ENCODE results near the gene TIGD3. TPM values are rescaled to one million over a fixed set of nuclear protein-coding genes. Genes with fewer than 3 reads are reported as not detected.

The TIGD3 gene
- polyA plus RNA-seq, 3 donors = 0.62 to 0.69 (median 0.64) TPM

GRCh38 chr11:65362320-65362931 is 7.9 kb downstream of the TIGD3 start:
- no peak for DNase-seq (ENCODE audit: low read depth in 3 of 3, low spot score in 2 of 3)

GRCh38 chr11:65362966-65363365 is 8.4 kb downstream of the TIGD3 start:
- DNase-seq (ENCODE audit: low read depth in 3 of 3, low spot score in 2 of 3) = no peak

DNA sequence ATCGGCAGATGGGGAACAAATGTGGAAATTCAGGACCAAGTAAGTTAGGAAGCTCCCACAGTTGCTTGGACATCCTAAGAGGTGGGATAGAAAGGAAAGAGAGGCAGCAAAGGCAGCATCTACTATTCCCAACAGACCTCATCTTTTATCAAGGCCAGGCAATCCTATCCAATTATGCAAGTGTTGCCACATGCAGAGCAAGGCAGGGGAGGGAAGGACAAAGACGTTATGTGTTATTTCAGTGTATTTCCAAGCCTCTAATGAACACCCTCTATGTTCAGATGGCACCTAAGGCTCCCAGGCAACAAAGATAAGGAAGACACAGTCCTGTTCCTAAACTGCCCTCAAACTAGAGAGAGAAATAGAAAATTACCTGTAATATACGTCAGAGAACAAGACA is 9.2 kb downstream of the TIGD3 start:
- DNase-seq (ENCODE audit: low read depth in 3 of 3, low spot score in 2 of 3) = no peak

GRCh38 chr11:65366340-65366773 is 11.8 kb downstream of the TIGD3 start:
- DNase-seq (ENCODE audit: low read depth in 3 of 3, low spot score in 2 of 3) = no peak

- DNase-seq (ENCODE audit: low read depth in 3 of 3, low spot score in 2 of 3) = no peak
These were observed 16.1 kb downstream of the TIGD3 start for GRCh38 chr11:65370659-65371049.

DNA sequence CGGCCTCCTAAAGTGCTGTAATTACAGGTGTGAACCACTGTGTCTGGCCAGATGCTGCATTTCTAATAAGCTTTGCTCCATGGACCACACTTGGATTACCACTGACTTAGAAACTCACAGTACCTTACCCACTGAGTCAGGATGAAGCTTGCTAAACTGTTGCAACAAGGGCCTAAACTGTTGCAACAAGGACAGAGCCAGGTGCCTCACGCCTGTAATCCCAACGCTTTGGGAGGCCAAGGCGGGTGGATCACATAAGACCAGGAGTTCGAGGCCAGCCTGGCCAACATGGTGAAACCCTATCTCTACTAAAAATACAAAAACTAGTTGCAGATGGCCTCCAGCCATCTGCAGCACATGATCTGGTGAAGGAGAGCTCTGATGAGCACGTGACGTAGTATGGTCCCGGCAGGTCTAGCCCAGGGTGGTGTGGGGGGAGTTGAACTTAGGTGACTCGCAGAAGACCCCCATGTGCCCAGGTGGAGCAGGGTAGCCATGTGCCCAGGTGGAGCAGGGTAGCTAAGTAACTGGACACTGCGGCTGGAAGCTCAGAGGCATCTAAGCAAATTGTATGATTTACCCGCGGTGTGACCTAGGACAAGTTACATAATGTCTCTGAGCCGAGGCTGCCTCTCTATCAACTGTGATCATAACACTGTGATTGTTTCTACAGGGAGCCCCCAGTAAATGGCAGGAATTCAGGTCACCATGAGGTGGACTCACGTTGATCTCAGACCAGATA is 19.5 kb downstream of the TIGD3 start:
- DNase-seq (ENCODE audit: low read depth in 3 of 3, low spot score in 2 of 3) = no peak

DNA sequence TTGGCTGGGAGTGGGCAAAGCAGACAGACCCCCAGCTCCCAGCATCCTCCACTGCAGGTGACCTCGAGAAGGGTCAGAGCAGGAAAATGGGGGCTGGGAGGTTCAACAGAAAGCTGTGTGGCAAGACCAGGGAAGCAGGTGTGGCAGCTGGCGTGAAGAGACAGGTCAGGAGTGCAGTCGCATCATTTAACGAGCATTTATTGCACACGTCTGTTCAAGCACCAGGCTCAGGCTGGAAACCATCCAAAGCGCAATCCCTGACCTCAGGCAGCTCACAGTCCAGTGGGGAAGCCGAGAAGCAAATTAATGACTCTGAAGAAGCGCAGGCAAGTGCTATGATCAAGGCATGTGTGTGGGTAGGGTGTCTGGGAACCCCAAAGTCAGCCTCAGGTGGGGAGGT is 20.5 kb downstream of the TIGD3 start:
- DNase-seq (ENCODE audit: low read depth in 3 of 3, low spot score in 2 of 3) = no peak

DNA sequence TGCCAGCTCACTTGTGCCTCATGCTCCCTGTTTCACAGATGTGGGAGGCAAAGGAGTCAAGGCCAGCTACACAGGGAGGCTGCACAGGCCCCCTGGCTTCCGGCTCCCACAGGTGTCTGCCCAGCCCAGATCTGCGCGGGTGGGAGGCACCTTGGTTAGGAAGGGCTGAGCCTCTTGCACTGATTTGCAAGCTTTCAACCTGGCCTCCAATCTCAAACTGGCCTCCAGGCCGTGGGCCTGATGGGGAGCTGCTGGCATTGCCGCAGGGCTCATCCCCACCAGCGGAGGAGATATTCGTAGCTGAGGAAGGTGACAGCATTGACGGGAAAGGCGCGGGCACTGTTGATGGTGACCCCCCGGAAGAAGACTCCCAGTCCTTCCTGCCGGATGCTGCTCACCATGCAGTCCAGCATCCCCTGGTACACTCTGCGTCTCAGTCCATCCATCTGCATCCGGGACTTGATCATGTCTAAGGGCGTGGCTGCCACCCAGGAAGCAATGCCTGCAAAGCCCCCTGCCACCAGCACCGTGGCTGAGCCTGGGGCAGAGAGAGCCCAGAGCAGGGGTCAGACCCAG is 21.7 kb downstream of the TIGD3 start:
- no peak for DNase-seq (ENCODE audit: low read depth in 3 of 3, low spot score in 2 of 3)

DNA sequence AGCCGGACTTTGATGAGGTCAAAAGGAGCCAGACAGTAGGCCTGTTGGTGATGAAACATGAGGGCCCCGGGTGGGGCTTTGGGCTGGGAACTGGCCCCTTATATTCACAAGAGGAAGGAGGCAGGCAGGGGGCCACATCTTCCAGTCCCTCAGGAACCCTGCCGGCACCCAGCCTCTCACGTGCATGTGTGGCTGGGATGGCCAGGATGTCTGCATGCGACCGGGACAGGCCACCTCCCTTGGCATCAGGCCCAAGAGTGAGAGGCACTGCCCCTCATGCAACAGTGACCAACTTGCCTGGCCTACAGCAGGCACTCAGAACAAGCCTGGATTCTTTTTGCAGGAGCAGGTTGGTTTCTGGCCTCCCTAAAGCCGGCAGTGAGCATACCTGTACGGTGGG is 22.5 kb downstream of the TIGD3 start:
- no peak for DNase-seq (ENCODE audit: low read depth in 3 of 3, low spot score in 2 of 3)

- no peak for DNase-seq (ENCODE audit: low read depth in 3 of 3, low spot score in 2 of 3)
These were observed 23.2 kb downstream of the TIGD3 start for GRCh38 chr11:65377777-65378176.

- DNase-seq (ENCODE audit: low read depth in 3 of 3, low spot score in 2 of 3) = no peak
These were observed 23.8 kb downstream of the TIGD3 start for GRCh38 chr11:65378208-65378927.

GRCh38 chr11:65378928-65379638 is 24.5 kb downstream of the TIGD3 start:
- DNase-seq (ENCODE audit: low read depth in 3 of 3, low spot score in 2 of 3) = no peak

DNA sequence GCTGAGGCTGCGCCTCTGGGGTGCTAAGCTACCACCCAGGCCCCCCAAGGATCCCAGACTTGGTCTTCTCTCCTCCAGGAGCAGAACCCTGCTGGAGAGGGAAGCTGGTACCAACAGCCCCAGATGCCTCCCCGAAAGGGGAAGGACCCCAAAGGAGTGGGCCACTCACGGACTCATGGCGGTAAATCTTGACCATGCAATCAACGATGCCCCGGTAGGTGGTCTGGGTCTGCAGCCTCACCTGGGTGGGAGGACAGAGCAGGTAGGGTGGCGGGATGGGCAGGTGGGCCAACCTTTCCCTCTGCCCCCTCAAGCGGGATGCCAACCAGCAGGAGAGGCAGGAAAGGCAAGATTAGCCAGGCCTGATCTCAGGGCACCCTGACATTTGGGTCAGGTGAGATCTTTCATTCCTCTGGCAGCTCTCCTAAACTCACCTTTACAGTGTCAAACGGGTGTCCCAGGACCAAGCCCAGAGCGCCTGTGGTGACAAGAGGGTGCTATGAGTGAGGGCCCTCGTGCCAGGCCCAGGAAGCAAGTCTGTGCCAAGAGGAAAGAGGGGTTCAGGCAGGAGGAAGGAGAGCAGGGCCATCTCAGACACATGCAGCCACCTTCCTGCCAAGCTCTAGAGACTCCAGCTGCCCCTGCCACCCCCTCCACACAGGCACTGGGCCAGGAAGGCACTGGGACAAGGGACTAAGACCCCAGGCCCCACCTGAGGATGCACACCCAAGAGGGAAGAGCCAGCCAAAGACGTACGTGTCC is 25.3 kb downstream of the TIGD3 start:
- DNase-seq (ENCODE audit: low read depth in 3 of 3, low spot score in 2 of 3) = no peak

DNA sequence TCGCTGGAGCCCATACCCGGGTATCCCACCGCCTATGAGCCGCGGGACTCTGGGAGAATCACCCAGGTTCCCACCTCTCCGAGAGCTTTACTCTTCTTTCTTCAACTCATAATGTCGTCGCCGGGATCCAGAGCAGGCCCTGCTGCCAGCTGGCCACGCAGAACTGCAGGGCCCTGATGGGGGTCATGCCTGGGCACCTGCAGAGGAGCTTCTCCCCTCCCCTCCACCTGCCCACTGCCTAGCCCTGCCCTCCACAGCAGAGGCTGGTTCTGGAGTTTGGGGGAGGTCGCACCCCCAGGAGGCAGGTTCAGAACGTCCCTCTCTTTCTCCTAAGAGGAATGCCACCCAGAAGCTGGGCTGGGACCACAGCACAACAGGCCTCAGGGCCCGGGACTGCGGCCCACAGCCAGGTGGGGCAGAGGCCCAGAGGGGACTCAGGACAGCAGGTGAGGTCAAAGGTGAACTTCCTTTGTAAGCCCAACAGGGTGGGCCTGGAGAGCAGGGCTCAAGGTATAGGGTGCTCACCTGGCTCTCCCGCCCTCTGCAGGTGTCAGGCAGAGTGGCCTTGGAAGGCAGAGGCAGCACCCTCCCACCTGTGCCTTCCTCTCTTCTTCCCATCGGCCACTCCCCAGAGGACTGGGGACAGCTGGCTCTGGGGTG is 26.0 kb downstream of the TIGD3 start:
- no peak for DNase-seq (ENCODE audit: low read depth in 3 of 3, low spot score in 2 of 3)

- DNase-seq (ENCODE audit: low read depth in 3 of 3, low spot score in 2 of 3) = no peak
These were observed 27.1 kb downstream of the TIGD3 start for GRCh38 chr11:65381716-65382032.

DNA sequence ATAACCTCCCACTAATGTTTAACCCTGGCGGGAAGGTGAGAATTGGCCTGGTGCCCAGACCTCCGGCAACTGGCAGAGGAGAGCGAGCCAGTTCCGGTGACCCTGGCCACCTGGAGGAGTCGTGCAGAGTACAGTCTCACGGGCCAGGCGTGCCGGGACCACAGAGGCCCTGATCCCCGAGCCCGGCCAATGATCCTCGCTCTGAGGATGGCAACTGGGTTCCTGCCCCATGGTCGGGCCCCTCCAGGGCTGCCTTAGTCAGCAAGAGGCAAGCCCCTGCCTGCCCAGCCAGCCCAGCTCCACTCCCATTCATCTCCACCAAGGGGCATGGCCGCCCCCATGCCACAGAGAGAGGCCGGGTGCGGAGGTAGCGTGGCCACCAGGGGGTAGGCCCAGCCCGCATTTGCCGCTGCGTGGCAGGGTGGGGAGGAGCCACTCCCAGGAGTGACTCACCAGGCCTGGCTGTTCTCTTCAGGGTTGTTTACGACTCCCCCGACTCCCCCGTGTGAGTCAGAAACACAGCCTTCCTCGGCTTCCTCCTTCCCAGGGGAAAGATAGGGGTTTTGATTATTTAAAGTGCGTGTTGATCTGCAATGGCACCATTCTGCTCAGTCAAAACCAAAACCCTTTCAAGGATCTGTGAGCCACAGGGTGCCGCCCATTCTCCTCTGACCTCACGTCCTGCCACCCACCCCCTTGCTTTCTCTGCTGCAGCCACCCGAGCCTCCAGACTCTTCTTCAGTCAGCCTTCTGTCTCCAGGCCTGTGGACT is 27.7 kb downstream of the TIGD3 start, which contains the start of gene SLC25A45:
Gene SLC25A45 (minus strand): TSS at position 614 of the 771 bp plus-strand sequence. CDS start 695 bp downstream, outside the sequence.
- DNase-seq (ENCODE audit: low read depth in 3 of 3, low spot score in 2 of 3) = peak; percentile 50 to 82 (median 61)

DNA sequence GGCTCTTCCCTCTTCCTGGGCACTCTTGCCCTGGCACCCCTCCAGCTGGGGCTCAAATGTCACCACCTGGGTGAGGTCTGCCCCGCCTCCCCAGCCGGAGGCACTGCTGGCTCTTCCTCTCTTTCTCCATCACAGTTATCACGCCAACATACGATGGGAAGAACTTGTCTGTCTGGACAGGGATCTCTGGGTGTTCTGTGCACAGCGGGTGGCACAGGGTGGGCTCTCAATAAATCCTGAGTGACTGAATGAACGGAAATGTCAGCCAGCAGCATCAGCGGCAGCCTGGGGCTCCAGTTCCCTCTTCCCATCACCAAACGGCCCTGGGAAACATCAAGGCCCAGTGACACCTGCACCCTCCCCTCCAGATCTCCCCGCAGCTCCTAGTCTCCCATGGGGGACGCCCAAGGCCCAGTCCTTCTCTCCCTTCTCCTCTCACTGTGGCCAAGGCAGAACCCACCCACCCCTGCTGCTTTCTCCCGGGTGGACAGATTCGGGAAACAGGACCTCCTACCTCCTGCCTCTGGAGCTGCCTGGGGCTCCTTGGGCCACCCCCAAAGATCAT is 28.3 kb downstream of the TIGD3 start:
- no peak for DNase-seq (ENCODE audit: low read depth in 3 of 3, low spot score in 2 of 3)

DNA sequence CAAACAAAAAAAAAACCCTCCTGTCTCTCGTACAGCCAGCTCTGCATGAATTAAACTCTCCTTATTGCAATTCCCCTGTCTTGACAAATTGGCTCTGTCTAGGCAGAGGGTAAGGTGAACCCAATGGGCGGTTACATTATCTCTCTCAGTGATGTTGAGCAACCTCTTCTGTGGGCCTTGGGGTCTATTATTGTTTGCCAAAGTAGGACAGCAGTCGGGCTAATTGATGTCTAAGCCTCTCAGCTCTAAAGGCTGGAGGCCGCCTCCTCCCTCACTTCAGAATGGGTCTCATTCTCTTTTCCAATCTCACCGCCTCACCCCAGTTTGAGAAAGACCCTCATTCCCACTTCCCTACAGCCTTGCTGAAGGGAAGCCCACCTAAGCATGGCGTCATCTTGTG is 29.2 kb downstream of the TIGD3 start:
- no peak for DNase-seq (ENCODE audit: low read depth in 3 of 3, low spot score in 2 of 3)
